Colonic mucosa (tissue), 4 donors: ENCODE data around the gene TCEAL4. TPM values are rescaled to one million over a fixed set of nuclear protein-coding genes. Genes with fewer than 3 reads are reported as not detected.
"Not testable (repeated sequence)": the region's sequence is repeated elsewhere in the genome, so short reads cannot be mapped to it uniquely, and the experiment has no call there.

Experiments used
- DNase-seq: peaks from one replicate; pipeline ENCODE4 v3.0.0-alpha.2; 2020
- H3K27ac ChIP-seq: fragments of 200-600 bp; one replicate; pipeline ENCODE4 v1.8.0; 2021
- H3K27me3 ChIP-seq: fragments of 200-600 bp; one replicate; pipeline ENCODE4 v1.8.0; 2021
- H3K36me3 ChIP-seq: fragments of 200-600 bp; one replicate; pipeline ENCODE4 v1.8.0; 2021
- H3K4me1 ChIP-seq: fragments of 200-600 bp; one replicate; pipeline ENCODE4 v1.8.0; 2021; ENCODE audit warnings: mild to moderate bottlenecking
- H3K4me3 ChIP-seq: fragments of 200-600 bp; one replicate; pipeline ENCODE4 v1.8.0; 2021
- H3K9ac ChIP-seq, 2 donors: one replicate each; pipeline ENCODE4 v1.7.0; 2013; ENCODE audit warnings: control low read depth in 2 of 2, low read depth in 2 of 2, low read length in 2 of 2
- H3K9me3 ChIP-seq: fragments of 200-600 bp; one replicate; pipeline ENCODE4 v1.8.0; 2021
- CTCF ChIP-seq: fragments of 200-600 bp; IDR thresholded peaks from one replicate; pipeline ENCODE4 v1.8.0; 2022; ENCODE audit warnings: antibody characterized with exemption, mild to moderate bottlenecking
- intact Hi-C: fragments of 100-400 bp; cut with DNase I; formaldehyde crosslinking; loops from one replicate; pipeline ENCODE4 v1.14.1; 2022
- total RNA-seq, 2 donors: library from RNA; stranded (reverse); fragmentation: NEBNext Ultra II Directional in 1 of 2; extraction: Animal tissue kit (Norgen Biotek cat#: 25700) in 1 of 2; gene quantifications; one replicate each; pipeline ENCODE4 v1.2.1, GENCODE V29; 2021
- donor health status: healthy.
- donor health status: DM: no; HTN: no; CAD: no.
- donor health status: DM: no; HTN: no; CAD: no.

The TCEAL4 gene
- total RNA-seq, 2 donors from 2014 or later = 19.0 to 21.1 TPM

GRCh38 chrX:103586659-103587058, 1.3 kb downstream of the TCEAL4 start:
- intact Hi-C loops = no loop called here
- peak overlapping the region in 1 of 2 donors; percentile 12 for H3K9ac ChIP-seq

DNA sequence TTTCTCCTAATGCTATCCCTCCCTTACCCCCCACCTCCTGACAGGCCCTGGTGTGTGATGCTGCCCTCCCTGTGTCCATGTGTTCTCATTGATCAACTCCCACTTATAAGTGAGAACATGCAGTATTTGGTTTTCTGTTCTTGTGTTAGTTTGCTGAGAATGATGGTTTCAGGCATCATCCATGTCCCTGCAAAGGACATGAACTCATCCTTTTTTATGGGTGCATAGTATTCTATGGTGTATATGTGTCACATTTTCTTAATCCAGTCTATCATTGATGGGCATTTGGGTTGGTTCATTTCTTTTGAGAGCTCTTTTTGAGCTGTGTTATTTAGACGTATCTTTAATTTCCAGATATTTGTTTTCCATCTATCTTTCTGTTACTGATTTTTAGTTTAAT, 7.0 kb downstream of the TCEAL4 start:
- H3K36me3 ChIP-seq, H3K27ac ChIP-seq, H3K27me3 ChIP-seq, H3K4me3 ChIP-seq, H3K9me3 ChIP-seq, H3K4me1 ChIP-seq, DNase-seq, H3K9ac ChIP-seq, intact Hi-C loops: not testable (repeated sequence)

More at GRCh38 chrX:103586659-103587058, 1.3 kb downstream of the TCEAL4 start:
- H3K27ac ChIP-seq = peak overlapping the region; percentile 45
- no peak overlapping the region for H3K4me3 ChIP-seq
- no peaks in the 10 kb centered on the region for H3K27me3 ChIP-seq
- no peaks in the 10 kb centered on the region for H3K36me3 ChIP-seq
- TF ChIP-seq CTCF = no peak
- H3K4me1 ChIP-seq = no peaks in the 10 kb centered on the region
- no peaks in the 10 kb centered on the region for H3K9me3 ChIP-seq
- DNase-seq = no peak

- H3K36me3 ChIP-seq, intact Hi-C loops, H3K27ac ChIP-seq, H3K9ac ChIP-seq, H3K27me3 ChIP-seq, H3K4me3 ChIP-seq, DNase-seq, H3K9me3 ChIP-seq, H3K4me1 ChIP-seq: not testable (repeated sequence)
Measured at GRCh38 chrX:103595202-103595601, 9.9 kb downstream of the TCEAL4 start.

- intact Hi-C loops = no loop called here
- TF ChIP-seq CTCF = no peak
- Histone ChIP-seq H3K4me3 (peak within 1 kb of the TSS; percentile 50), H3K4me1 (no peaks in the 10 kb centered on the region), H3K27me3 (no peaks in the 10 kb centered on the region), H3K36me3 (no peaks in the 10 kb centered on the region), H3K27ac (peak within 1 kb of the TSS; percentile 40), H3K9ac (peak within 1 kb of the TSS; percentile 58 to 79), H3K9me3 (no peaks in the 10 kb centered on the region)
- peak; percentile 28 for DNase-seq
Measured at GRCh38 chrX:103607364-103608305, 22.3 kb downstream of the TCEAL4 start, which contains the start of gene TCEAL3. Gene TCEAL3, plus strand, starts transcription at chrX:103607963. Its CDS starts 1,102 bp downstream, at chrX:103609065.

- H3K4me3 ChIP-seq = peak overlapping the region; percentile 50
- DNase-seq = peak; percentile 20
Measured at GRCh38 chrX:103608306-103608963, 23.1 kb downstream of the TCEAL4 start.

More at GRCh38 chrX:103608306-103608963, 23.1 kb downstream of the TCEAL4 start:
- Histone ChIP-seq H3K4me1 (no peaks in the 10 kb centered on the region), H3K9me3 (no peaks in the 10 kb centered on the region), H3K27ac (peak overlapping the region; percentile 40), H3K27me3 (no peaks in the 10 kb centered on the region), H3K36me3 (no peaks in the 10 kb centered on the region), H3K9ac (peak overlapping the region; percentile 58 to 79)
- no peak for TF ChIP-seq CTCF
- intact Hi-C loops = no loop called here
